ACC112 (cell line): ENCODE results near the gene TANGO6.
"Not testable (repeated sequence)": the region's sequence is repeated elsewhere in the genome, so short reads cannot be mapped to it uniquely, and the experiment has no call there.

Experiments used
- H2AFZ ChIP-seq: fragments of 200-600 bp; sonication (generic); one replicate; pipeline ENCODE4 v1.6.0; 2017; ENCODE audit warnings: antibody characterized with exemption, low read length; ENCODE audit not compliant: unreplicated experiment
- H3K27ac ChIP-seq: fragments of 200-600 bp; sonication (generic); 2 replicates; pipeline ENCODE4 v1.5.1; 2014; ENCODE audit warnings: low read depth, mild to moderate bottlenecking, antibody characterized with exemption, low read length, moderate library complexity
- H3K27me3 ChIP-seq: fragments of 200-600 bp; sonication (generic); 2 replicates; pipeline ENCODE4 v1.6.1; 2014; ENCODE audit warnings: mild to moderate bottlenecking, antibody characterized with exemption, low read length, moderate library complexity, mixed read lengths; ENCODE audit not compliant: insufficient read depth
- H3K36me3 ChIP-seq: fragments of 200-600 bp; sonication (generic); 2 replicates; pipeline ENCODE4 v1.6.1; 2016; ENCODE audit warnings: mild to moderate bottlenecking, antibody characterized with exemption, low read length, moderate library complexity, mixed read lengths; ENCODE audit not compliant: insufficient read depth
- H3K4me1 ChIP-seq: fragments of 200-600 bp; sonication (generic); one replicate; pipeline ENCODE4 v1.6.1; 2016; ENCODE audit warnings: low read length, mixed read lengths; ENCODE audit not compliant: insufficient read depth, unreplicated experiment, control insufficient read depth
- H3K4me3 ChIP-seq: fragments of 200-600 bp; sonication (generic); 2 replicates; pipeline ENCODE4 v1.5.1; 2014; ENCODE audit warnings: mild to moderate bottlenecking, low read depth, low read length
- H3K79me2 ChIP-seq: fragments of 200-600 bp; sonication (generic); one replicate; pipeline ENCODE4 v1.6.0; 2016; ENCODE audit warnings: low read length; ENCODE audit not compliant: control insufficient read depth, unreplicated experiment, insufficient read depth

Gene TANGO6

DNA sequence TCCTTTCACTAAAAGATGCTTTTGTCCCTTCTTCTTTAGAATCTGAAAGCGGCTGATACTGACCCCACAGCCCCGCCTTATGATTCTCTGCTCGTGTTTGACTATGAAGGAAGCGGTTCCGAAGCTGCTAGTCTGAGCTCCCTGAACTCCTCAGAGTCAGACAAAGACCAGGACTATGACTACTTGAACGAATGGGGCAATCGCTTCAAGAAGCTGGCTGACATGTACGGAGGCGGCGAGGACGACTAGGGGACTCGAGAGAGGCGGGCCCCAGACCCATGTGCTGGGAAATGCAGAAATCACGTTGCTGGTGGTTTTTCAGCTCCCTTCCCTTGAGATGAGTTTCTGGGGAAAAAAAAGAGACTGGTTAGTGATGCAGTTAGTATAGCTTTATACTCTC lies 10.1 kb upstream of the TANGO6 start:
- H3K36me3 ChIP-seq, result no peaks in the 10 kb centered on the region

DNA sequence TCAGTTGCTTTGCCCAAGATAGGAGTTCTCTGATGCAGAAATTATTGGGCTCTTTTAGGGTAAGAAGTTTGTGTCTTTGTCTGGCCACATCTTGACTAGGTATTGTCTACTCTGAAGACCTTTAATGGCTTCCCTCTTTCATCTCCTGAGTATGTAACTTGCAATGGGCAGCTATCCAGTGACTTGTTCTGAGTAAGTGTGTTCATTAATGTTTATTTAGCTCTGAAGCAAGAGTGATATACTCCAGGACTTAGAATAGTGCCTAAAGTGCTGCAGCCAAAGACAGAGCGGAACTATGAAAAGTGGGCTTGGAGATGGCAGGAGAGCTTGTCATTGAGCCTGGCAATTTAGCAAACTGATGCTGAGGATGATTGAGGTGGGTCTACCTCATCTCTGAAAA lies 8.8 kb upstream of the TANGO6 start:
- Histone ChIP-seq H3K27ac (no peak overlapping the region), H3K36me3 (no peaks in the 10 kb centered on the region), H3K4me3 (no peak overlapping the region), H3K79me2 (no peaks in the 10 kb centered on the region), H3K27me3 (no peaks in the 10 kb centered on the region), H2AFZ (no peak overlapping the region), H3K4me1 (no peaks in the 10 kb centered on the region)

More for the DNA sequence above, 10.1 kb upstream of the TANGO6 start:
- Histone ChIP-seq H3K27ac (no peak overlapping the region), H3K4me1 (no peaks in the 10 kb centered on the region), H3K27me3 (peaks cover 5% of the 10 kb centered on the region; the same call in 1 of the 2 replicates), H3K79me2 (no peaks in the 10 kb centered on the region), H3K4me3 (no peak overlapping the region), H2AFZ (no peak overlapping the region)

DNA sequence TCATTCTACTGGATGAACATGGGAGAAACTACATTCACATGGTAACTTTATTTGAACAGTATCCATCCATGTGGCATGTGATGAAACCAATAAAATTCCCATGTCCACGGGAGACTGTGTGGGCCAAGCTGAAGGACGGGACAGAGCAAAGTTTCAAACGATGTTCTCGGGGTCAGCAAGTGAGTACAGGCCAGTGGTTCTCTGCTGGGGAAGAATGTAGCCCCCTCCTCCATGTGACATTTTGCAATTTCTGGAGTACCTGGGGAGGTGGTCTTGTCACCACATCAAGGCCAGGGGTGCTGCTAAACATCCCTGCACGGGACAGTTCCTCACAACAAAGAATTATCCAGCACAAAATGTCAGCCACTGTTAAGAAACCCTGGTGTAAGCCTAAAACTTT lies 7.4 kb upstream of the TANGO6 start:
- no peaks in the 10 kb centered on the region for H3K79me2 ChIP-seq

DNA sequence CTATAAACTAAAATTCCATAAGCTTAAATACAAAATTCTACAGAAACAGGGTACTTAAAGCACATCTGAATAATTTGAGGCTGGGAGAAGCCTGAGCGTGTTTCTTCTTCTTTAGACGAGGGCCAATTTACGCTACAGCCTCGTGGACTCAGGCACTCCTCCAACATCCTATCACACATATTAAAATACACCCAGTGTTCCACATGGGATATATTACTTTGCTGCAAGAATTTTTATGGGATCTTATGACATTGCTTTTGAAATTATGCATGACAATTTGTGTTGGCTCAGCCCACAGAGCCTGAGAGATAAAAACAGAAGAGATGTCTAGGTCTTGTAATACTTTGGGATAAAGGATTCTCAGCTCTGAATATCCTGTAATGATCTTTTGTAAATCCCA lies 3.5 kb upstream of the TANGO6 start:
- Histone ChIP-seq H3K4me1 (peaks cover 6% of the 10 kb centered on the region), H3K4me3 (no peak overlapping the region), H2AFZ (no peak overlapping the region), H3K27ac (no peak overlapping the region), H3K27me3 (no peaks in the 10 kb centered on the region), H3K79me2 (peaks cover 9% of the 10 kb centered on the region), H3K36me3 (no peaks in the 10 kb centered on the region)

More for the DNA sequence above, 7.4 kb upstream of the TANGO6 start:
- no peak overlapping the region for H3K4me3 ChIP-seq
- no peak overlapping the region for H2AFZ ChIP-seq
- no peak overlapping the region for H3K27ac ChIP-seq
- H3K27me3 ChIP-seq, result no peaks in the 10 kb centered on the region
- H3K36me3 ChIP-seq, result no peaks in the 10 kb centered on the region
- no peaks in the 10 kb centered on the region for H3K4me1 ChIP-seq

DNA sequence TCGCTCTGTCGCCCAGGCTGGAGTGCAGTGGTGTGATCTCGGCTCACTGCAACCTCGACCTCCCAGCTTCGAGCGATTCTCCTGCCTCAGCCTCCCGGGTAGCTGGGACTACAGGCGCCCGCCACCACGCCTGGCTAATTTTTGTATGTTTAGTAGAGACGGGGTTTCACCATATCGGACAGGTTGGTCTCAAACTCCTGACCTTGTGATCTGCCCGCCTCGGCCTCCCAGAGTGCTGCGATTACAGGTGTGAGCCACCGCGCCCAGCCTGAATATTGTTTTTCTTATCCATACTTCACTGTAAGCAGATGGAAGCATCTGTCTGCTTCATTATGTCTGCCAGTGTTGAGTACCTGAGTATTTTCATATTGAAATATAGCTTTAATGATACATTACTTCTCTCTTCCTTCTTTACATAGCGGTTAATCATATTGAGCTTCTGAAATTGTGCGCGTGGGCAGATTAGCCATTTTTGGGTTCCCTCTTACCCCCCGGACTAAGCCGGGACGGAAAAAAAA lies 308 bp upstream of the TANGO6 start:
- H3K4me3 ChIP-seq, result peak overlapping the region; percentile 85
- H3K36me3 ChIP-seq, H3K27ac ChIP-seq, H3K4me1 ChIP-seq, H3K27me3 ChIP-seq: not testable (repeated sequence)
- peaks cover 12% of the 10 kb centered on the region for H3K79me2 ChIP-seq
- H2AFZ ChIP-seq, result peak overlapping the region; percentile 93

DNA sequence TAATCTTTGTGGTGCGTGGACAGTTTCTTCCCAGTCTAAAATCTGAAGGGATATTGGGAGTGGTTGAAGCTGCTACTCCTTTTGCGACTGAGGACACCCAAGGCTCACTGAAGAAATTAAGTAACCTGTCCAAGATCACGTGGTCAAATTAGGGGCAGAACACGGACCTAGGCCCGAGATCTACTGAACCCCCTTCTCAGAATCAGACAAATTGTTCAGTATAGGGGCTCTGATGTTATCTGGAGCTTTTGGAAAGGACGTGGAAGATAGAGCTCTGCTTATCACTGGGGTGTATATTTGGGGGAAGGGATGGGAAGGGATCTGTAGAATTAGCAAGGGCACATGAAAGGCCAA lies 857 bp downstream of the TANGO6 start:
- Histone ChIP-seq H2AFZ (peak overlapping the region; percentile 93), H3K27ac (peak overlapping the region; percentile 44; the same call in 1 of the 2 replicates), H3K79me2 (peaks cover 18% of the 10 kb centered on the region), H3K27me3 (no peaks in the 10 kb centered on the region), H3K4me3 (peak overlapping the region; percentile 85), H3K36me3 (no peaks in the 10 kb centered on the region), H3K4me1 (peaks cover 6% of the 10 kb centered on the region)

DNA sequence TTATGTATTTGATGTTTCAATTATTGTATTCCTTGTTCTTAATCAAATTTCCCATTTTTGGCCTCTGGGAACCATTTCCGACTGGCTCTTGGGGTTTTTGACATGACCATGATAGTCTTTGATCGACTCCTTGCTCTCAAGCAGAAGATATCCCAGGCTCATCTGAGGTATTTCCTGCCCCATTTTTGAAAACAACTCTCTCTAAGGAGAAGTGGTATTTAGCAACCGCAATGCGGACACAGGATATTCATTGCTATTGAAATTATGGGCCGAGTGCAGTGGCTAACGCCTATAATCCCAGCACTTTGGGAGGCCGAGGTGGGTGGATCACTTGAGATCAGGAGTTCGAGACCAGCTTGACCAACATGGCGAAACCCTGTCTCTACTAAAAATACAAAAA lies 5.5 kb downstream of the TANGO6 start:
- Histone ChIP-seq H2AFZ (no peak overlapping the region), H3K4me3 (no peak overlapping the region), H3K36me3 (no peaks in the 10 kb centered on the region), H3K79me2 (peaks cover 24% of the 10 kb centered on the region), H3K27ac (no peak overlapping the region), H3K4me1 (peaks cover 6% of the 10 kb centered on the region), H3K27me3 (no peaks in the 10 kb centered on the region)

DNA sequence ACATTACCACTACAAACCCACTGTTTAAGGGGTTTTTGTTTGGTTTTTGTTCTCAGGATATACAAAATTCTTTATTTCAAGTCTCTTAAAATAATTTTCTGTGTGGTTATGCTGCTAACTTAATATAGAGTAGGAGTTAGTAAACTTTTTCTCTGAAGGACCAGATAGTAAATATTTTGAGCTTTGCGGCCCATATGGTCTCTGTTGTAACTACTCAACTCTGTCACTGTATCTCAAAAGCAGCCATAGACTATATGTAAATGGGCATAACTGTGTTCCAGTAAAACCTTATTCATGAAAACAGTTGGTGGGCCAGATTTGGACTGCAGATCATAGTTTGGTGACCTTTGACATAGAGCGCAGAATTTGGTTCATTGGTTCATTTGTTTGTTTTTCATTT lies 7.2 kb downstream of the TANGO6 start:
- H3K4me1 ChIP-seq, result no peaks in the 10 kb centered on the region
- H3K27me3 ChIP-seq, result no peaks in the 10 kb centered on the region
- H3K27ac ChIP-seq, result no peak overlapping the region
- peaks cover 15% of the 10 kb centered on the region for H3K79me2 ChIP-seq
- H3K36me3 ChIP-seq, result no peaks in the 10 kb centered on the region
- H3K4me3 ChIP-seq, result no peak overlapping the region
- no peak overlapping the region for H2AFZ ChIP-seq

DNA sequence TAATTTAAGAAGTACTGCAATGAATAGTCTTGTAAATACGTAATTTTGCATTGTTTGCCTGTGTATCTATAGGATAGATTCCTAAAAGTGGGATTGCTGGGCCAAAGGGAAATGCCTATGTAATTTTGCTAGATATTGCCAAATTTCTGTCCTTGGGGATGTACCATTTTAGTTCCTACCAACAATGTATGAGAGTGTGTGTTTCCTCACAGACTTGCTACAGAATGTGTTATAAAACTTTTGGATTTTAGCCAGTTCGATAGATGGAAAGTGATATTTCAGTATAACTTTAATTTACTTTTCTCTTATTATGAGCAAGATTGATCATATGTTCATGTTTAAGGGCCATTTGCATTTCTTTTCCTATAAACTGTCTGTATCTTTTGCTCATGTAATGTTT lies 8.3 kb downstream of the TANGO6 start:
- Histone ChIP-seq H3K79me2 (peaks cover 12% of the 10 kb centered on the region), H3K36me3 (no peaks in the 10 kb centered on the region), H3K4me3 (no peak overlapping the region), H3K27me3 (no peaks in the 10 kb centered on the region), H3K27ac (no peak overlapping the region), H3K4me1 (no peaks in the 10 kb centered on the region), H2AFZ (no peak overlapping the region)

DNA sequence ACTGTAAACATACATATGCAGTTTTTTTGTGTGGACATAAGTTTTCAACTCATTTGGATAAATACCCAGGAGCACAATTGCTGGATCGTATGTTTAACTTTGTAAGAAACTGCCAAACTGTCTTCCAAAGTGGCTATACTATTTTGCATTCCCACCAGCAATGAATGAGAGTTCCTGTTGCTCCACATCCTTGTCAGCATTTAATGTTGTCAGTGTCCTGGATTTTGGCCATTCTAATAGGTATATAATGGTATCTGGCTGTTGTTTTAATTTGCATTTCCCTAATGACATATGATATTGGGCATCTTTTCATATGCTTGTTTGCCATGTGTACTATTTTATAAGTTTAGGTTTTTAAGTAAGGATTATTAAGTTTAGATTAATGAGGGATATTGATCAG lies 14.1 kb downstream of the TANGO6 start:
- Histone ChIP-seq H3K4me1 (no peaks in the 10 kb centered on the region), H3K36me3 (no peaks in the 10 kb centered on the region; the same call in 1 of the 2 replicates), H3K79me2 (peaks cover 3% of the 10 kb centered on the region), H2AFZ (no peak overlapping the region), H3K4me3 (no peak overlapping the region), H3K27me3 (no peaks in the 10 kb centered on the region), H3K27ac (no peak overlapping the region)

DNA sequence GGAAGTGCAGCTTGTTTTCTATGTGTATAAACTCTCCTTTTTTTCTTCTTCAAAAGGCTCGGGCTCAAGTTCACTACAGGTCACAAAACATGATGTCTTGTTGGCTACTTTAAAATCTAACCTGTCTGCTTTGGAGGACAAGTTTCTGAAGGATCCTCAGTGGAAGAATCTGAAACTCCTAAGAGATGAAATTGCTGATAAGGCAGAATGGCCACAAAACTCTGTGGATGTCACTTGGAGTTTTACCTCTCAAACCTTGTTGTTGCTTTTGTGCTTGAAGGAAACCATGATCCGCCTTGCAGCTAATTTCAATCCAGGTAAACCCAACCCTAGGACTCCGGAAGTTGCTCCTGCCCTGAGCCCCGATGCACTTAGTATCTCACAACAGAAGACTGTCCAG lies 16.5 kb downstream of the TANGO6 start:
- Histone ChIP-seq H3K79me2 (no peaks in the 10 kb centered on the region), H3K4me1 (no peaks in the 10 kb centered on the region), H3K27ac (no peak overlapping the region), H3K4me3 (no peak overlapping the region), H3K27me3 (no peaks in the 10 kb centered on the region), H2AFZ (no peak overlapping the region), H3K36me3 (no peaks in the 10 kb centered on the region; the same call in 1 of the 2 replicates)
